HFF-Myc (cell line): ENCODE measurements around the gene DRD4.

Experiments
- DNase-seq: peaks from one replicate; pipeline ENCODE4 v3.0.0-alpha.2; 2011; ENCODE audit warnings: low read depth; ENCODE audit errors: extremely low read depth
- H3K4me3 ChIP-seq: replicated peaks from 2 replicates; pipeline ENCODE4 v1.5.1; 2011; ENCODE audit warnings: low read depth, mild to moderate bottlenecking, control low read depth, low read length
- CTCF ChIP-seq: IDR thresholded peaks from 2 replicates; pipeline ENCODE4 v1.5.1; 2012; ENCODE audit warnings: mild to moderate bottlenecking, low read depth, low read length, control low read depth; ENCODE audit errors: missing control alignments

The DRD4 gene

DNA sequence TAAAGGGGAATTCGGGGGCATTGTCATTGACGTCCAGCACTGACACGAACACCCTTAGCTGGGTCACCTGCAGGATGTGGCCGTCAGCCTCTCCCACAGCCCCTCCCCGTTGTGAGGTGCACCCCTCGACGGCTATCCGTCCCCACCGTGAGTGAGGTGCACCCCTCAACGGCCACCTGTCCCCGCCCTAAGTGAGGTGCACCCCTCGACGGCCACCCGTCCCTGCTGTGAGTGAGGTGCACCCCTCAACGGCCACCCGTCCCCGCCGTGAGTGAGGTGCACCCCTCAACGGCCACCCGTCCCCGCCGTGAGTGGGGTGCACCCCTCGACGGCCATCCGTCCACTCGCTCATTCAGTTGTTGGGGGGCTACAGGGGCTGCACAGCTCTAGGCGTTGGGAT is 15.2 kb upstream of the DRD4 start:
- TF ChIP-seq CTCF = no peak
- no peak for DNase-seq
- no peak overlapping the region for H3K4me3 ChIP-seq

- no peak for DNase-seq
- H3K4me3 ChIP-seq = no peak overlapping the region
- no peak for TF ChIP-seq CTCF
Observed at GRCh38 chr11:623349-623869, 13.7 kb upstream of the DRD4 start.

GRCh38 chr11:623999-624704 is 12.9 kb upstream of the DRD4 start:
- no peak for TF ChIP-seq CTCF
- no peak for DNase-seq

DNA sequence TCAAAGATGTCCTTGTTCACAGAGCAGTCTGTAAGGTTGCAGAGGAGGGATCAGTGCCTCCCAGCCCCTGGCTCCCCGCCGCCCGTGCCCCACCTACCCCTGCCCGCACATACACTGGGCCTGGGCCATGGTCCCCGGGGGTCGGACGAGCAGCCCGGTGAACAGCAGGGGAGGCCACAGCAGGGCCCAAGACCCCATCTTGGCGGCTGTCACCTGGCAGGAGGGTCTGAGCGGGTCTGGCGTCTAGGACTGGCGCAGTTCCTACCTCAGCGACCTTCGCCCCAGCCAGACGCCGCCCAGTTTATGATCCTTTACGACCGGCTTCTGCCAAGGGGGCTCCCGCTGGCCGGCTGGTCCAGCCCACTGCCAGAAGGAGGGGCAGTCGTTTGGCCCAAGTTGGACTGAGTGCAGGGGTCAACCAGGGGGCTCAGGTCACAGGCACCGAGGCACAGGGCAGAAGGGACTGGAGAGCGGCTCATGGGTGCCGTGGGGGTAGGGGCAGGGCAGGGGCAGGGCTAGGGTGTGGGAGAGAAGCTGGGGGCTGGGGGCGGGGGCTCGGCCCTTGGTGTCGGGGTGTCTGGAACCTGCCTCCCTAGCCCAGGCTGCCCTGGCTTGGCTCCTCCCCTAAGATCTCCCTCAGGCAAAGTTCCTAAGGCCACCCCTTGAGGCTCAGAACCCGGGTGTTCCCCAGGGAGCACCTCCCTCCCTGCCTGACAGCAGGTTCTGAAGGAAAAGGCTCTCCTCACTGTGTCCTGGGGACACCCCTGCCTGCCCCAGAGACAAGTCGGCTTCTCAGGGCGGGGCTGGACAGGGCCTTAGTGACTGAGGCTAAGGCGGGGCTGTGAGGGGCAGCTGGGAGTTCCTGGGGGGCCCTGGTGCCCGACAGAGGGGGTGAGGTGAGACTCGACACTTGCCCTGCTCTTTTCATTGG is 12.1 kb upstream of the DRD4 start, which contains the start of gene CDHR5:
Gene CDHR5, minus strand, starts transcription at position 251 of the 931 bp plus-strand sequence. Its CDS starts 53 bp downstream, at position 198.
- TF ChIP-seq CTCF = no peak
- no peak within 1 kb of the TSS for H3K4me3 ChIP-seq
- DNase-seq = no peak

More at GRCh38 chr11:623999-624704, 12.9 kb upstream of the DRD4 start:
- H3K4me3 ChIP-seq = no peak overlapping the region

GRCh38 chr11:625636-626268 is 11.3 kb upstream of the DRD4 start:
- TF ChIP-seq CTCF = no peak
- no peak overlapping the region for H3K4me3 ChIP-seq
- DNase-seq = no peak

GRCh38 chr11:626475-627307 is 10.4 kb upstream of the DRD4 start, which contains the start of gene SCT:
Gene SCT, minus strand, starts transcription at chr11:627181. Its CDS starts 38 bp downstream, at chr11:627143.
- DNase-seq = no peak
- no peak within 1 kb of the TSS for H3K4me3 ChIP-seq
- TF ChIP-seq CTCF = no peak
